Activated T-cell treated with anti-CD3 and anti-CD28 coated beads for 4 hours (primary cell): ENCODE measurements around the gene HEPN1.

Experiments
- DNase-seq: peaks from one replicate; pipeline ENCODE4 v3.0.0-alpha.2; 2020

The HEPN1 gene

GRCh38 chr11:124886476-124886875 is 32.6 kb upstream of the HEPN1 start:
- no peak for DNase-seq

GRCh38 chr11:124886978-124887666 is 31.9 kb upstream of the HEPN1 start:
- no peak for DNase-seq

GRCh38 chr11:124887667-124888013 is 31.4 kb upstream of the HEPN1 start:
- DNase-seq: no peak

DNA sequence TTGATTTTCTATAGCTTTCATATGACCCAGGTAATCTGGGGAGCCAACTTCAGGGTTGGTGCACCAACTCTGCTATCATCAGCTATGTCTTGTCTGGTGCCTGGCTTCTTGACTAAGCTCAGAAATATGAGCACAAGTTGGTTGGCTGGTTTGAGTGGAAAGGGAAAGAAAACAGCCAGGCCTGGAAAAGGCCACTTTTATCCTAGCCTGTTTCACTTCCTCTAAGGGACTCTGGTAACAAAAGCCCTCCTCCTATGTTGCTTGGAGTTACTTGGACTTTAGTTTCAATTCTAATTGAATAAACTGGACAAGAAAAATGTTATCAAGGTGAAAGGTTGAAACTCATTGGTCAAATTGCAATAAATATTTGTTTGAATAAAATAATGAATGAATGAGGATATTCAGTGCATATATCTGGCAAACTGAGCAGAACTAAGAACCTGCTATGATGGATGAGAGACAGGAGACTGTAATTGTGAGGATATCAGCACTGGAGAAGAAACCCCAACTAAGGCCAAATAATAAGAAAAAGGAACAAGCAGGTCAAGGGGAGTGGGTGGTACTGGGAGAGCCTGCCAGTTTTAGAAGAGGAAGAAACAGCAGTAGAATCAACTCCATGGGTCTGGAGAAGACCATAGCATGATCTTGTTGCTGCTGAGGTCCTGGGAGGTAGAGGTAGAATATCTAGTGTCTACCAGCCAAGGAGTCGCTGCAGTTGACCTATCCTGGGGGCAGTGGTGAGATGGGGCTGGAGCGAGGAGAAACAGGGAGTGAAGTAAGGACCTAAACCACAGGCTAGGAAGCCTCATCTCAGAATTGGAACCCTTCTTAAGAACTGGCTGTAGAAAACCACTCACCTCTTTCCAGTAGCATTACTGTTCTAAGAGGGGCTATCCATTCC is 29.6 kb upstream of the HEPN1 start:
- DNase-seq: no peak

DNA sequence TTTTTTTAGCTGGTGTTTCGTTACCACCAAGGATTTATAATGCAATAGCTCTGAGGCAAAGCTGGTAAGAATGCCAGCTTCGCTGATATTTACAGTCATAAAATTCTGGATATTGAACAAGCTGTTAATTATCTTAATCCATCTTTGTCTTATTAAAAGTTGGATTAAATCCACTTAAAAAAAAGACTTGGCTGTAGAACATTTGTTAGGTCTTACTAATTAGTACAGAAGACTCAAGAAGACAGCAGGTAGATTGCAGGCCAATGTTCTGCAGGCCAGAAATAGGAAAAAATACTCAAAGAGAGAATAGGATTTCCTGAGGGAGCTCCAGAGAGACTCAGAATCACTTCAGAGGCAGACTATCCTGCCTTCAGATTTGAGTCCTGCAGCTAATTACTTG is 28.9 kb upstream of the HEPN1 start:
- no peak for DNase-seq

DNA sequence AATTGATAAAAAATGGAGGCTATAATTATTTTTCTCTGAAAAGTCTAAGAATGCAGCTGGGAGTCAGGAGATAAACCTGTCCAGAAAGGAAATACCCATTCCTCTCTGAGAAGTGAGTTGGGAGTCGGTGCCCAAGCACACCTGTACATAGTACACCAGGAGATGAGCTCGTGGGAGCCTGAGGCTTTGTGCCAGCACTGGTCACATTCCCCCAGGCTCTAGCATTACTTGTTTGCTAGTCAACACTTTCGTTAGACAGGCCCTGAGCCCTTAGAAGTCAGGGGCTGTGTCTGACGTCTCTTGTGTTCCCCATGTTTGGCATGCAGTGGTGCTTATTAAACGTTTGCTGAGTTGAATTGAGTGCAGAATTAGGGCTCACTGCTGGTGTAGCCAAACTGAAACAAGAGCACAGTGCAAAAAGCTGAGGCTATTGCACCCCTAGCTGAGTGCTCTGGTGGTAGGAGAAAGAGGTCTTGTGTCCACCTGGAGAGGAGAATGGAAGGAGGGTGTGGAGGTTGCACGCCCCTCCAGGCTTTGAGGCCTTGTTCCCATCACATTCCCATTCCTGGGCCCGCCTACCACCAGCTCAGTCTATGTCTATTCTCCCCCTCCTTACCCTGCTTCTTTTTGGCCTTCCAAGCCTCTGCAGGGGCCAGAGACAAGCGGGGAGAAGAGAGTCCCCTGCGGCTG is 28.2 kb upstream of the HEPN1 start:
- no peak for DNase-seq

DNA sequence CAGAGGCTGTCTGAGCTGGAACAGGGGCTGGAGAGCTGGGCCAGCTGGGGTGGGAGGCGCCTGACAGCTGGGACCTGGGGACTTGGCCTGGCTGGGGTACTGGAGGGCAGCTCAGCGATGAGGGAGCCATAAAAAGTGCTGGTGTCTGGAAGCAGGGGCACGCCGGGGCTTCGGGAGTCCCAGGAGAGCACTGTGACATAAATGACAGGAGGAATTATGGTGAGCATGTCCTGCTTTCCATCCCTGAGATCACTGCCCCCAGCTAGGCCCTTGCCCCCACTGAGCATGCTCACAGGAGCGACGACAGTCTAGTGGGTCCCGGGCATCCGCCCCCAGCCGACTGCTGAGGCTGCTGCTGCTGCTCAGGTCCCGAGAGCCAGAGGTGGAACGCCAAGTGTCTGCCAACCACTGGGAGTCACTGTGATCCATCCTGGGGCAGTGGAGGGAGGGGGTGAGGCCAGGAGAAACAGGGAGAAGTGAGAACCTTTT is 27.6 kb upstream of the HEPN1 start:
- DNase-seq: no peak

GRCh38 chr11:124892146-124892545 is 26.9 kb upstream of the HEPN1 start:
- DNase-seq: no peak

DNA sequence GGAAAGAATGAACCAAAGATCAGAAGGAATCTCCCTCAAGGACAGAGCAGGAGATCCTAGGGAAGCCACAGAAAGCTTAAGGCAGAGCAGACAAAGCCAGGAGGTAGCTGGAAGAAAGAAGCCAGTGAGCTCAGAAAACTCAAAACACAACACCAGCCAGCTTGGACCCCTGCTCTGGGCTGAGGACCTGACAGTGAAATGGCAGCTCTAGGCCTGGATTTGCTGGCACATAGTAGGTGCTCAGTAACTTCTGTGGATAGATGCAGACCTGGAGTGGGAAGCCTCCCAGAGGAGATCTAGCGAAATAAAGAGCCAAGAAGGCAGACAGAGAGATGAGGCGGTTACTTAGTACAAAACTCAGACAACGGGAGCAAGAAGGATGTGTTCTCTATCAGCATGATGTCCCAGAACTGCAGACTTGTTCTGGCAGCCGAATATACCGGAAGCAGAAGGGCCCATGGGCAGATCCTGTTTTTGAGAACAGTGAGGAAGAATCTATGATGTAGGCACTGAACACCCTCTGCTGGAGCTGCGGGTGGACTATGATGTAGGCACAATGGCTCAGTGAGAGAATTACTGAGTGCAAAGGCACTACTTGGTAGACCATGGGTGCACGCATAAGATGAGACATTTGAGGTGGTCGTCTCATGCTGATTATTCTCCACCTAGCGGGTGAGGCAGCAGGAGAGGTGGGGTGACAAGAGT is 26.1 kb upstream of the HEPN1 start:
- DNase-seq: no peak

GRCh38 chr11:124893781-124894401 is 25.2 kb upstream of the HEPN1 start:
- no peak for DNase-seq

DNA sequence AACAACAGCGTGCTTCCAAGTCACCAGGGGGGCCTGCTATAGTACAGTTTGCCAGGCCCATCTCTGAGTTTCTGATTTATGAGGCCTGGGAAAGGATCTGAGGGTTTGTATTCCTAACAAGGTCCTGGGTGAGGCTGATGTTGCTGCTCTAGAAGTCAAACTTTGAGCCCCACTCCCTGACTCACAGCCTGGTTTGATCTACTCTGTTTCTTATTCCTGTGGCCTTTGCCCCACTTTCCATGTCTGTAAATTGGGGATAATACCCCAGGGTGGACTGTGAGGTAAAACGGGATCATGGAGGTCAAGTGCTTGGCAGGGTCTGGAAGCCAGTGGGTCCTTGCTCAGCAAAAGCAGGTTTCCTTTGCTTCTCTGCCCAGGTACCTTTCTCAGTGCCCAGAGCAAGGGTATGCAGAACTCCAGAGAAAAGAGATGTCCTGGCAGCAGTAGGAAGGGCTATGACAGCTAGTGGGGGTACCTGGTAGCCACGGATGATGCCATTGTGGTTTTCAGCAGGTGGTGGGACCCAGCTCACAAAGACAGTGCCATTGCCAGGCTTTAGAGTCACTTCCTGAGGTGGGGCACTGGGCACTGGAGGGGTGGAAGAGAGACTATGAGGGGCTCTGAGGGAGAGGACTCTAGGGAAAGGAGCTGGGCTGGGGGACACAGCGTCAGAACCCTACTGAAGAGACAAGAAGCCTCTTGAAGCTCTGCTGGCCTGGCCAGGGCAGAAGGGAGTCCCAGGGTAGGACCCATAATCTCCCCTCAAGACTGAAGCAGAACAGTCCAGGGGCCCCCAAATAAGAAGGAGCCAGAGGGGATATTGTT is 24.2 kb upstream of the HEPN1 start:
- DNase-seq: no peak

DNA sequence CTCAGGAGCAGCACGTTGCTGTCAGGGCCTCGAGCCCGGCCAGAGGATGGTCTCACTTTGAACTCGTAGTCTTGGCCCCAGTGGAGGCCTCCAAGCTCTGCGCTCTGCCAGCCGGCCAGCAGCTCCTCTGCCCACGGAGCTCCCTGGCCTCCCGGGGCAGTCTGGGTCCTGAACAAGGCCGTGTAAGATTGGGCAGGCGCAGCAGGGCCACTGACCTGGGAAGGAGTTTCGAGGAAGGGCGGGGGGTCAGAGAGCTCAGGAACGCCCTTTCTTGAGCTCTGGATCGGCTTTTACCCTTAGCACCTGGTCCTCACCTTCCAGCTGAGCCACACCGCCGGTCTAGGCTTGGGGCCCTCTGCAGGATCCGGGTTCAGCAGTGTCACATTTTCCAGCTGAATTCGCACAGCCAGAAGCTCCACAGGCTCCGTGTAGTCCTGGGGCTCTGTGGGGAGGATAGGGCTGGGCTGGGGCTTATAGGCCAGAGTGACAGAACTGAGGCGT is 23.5 kb upstream of the HEPN1 start:
- no peak for DNase-seq

- DNase-seq: no peak
These were observed 22.8 kb upstream of the HEPN1 start for GRCh38 chr11:124896071-124896750.

GRCh38 chr11:124896821-124897391 is 22.1 kb upstream of the HEPN1 start:
- no peak for DNase-seq

- no peak for DNase-seq
These were observed 21.3 kb upstream of the HEPN1 start, which contains the start of gene ROBO4 for GRCh38 chr11:124897674-124898262. ROBO4 (minus strand) TSS chr11:124897865; CDS start chr11:124897795, 70 bp downstream.

DNA sequence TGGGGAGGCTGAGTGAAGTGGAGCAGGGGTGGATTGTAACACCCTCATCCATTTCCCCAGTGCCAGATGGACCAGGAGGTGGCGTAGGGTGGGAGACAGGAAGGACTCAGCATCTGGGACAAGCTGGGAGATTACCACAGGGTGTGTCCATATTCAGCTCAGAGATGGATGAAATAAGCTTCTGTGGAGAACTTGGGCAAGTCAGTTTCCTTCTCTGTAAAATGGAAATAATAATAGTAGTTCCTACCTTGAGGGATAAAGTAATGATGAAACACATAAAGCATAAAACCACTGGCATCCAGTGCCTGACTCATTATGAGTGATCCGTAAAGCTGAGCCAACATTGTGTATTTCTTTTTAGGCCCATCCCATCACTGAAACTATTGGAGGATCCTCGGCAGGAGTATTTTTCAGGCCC is 20.8 kb upstream of the HEPN1 start:
- no peak for DNase-seq

DNA sequence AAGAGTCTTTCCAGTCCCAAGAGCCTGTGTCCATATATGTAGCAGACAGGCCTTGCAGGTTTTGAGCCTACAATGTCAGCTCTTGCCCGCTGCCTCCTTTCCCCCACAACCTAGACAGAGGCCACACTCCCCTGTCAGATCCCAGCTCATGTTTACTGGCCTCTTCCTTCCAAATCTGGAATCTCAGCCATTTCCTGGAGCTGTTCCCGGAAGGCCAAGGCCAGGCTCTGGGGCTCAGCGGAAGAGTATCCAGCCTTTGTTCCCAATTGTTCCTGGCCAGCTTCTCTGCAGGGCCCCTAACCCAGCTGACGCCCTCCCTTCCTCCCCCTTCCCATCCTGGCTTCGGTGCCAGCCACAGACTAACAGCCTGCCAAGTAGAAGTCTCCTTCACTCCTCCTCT is 20.3 kb upstream of the HEPN1 start:
- no peak for DNase-seq

DNA sequence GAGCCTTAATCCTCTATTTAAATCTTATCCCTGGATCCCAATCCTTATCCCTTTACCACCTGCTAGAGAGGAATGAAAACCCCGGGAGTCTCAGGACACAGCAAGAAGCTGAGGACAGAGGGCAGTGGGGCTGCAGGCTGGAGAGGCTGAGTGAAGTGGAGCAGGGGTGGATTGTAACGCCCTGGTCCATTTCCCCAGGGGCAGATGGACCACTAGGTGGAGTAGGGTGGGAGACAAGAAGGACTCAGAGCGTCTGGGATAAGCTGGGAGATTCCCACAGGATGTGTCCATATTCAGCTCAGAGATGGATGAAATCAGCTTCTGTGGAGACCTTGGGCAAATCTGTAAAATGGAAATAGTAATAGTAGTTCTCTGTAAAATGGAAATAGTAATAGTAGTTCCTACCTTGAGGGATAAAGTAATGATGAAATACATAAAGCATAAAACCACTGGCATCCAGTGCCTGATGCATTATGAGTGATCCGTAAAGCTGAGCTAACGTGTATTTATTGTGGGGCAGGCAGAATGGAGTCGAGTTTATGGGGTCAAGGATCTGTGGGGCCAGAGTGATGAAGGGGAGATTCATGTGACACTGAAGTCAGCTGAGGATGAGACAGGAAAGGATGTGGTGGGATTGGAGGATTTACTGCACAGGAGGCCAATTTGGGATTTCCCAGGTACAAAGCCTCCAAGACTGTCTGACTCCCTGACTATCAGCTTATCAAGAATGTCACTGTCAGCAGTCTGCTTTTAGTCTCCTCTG is 19.5 kb upstream of the HEPN1 start:
- no peak for DNase-seq

DNA sequence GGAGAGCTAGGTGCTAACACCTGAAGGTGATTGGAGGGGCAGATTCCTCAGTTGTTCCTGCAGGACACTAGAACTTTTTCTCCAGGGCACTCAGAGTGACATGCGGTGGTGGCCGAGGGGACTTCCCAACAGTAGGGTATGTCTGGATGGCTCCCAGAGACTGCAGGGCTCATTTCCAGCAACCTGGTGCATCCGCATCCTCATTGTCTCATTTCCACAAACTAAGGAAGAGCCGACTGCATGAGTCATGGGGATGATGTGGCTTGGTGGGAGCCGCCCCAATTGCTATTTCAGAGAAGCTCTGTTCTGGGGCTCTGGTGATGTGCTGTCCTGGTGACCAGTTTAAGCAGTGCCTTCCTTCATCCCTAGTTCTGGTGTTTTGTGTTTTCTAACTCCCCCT is 18.6 kb upstream of the HEPN1 start:
- DNase-seq: no peak
